GM12878 (cell line): ENCODE data around the gene PLEKHA1. TPM values are rescaled to one million over a fixed set of nuclear protein-coding genes. Genes with fewer than 3 reads are reported as not detected.

Source experiments
- CTCF ChIP-seq, 3 experiments: IDR thresholded peaks in 2 of 3; conservative IDR thresholded peaks in 1 of 3; 2 replicates each; pipeline ENCODE4 v1.5.1; 2011; ENCODE audit warnings: low read depth in 3 of 3, low read length in 3 of 3, mild to moderate bottlenecking in 3 of 3, control low read depth in 2 of 3, moderate library complexity in 2 of 3, inconsistent platforms in 1 of 3, mixed read lengths in 1 of 3; ENCODE audit not compliant: control insufficient read depth in 2 of 3, insufficient read depth in 1 of 3; ENCODE audit errors: extremely low read depth in 1 of 3
- DPF2 ChIP-seq: fragments of 450-650 bp; IDR thresholded peaks from 2 replicates; pipeline ENCODE4 v1.6.1; 2017; ENCODE audit warnings: mild to moderate bottlenecking
- EED ChIP-seq: sonication (generic); IDR thresholded peaks from 2 replicates; pipeline ENCODE4 v1.6.1; 2016; ENCODE audit warnings: antibody characterized with exemption, low read depth
- FOXK2 ChIP-seq: fragments of 450-650 bp; IDR thresholded peaks from 2 replicates; pipeline ENCODE4 v1.6.1; 2017; ENCODE audit warnings: mild to moderate bottlenecking, moderate library complexity
- IKZF2 ChIP-seq, 2 experiments: fragments of 450-650 bp; IDR thresholded peaks; 2 replicates each; pipeline ENCODE4 v1.6.1; 2017; ENCODE audit warnings: mild to moderate bottlenecking in 2 of 2, moderate library complexity in 2 of 2
- IRF4 ChIP-seq: IDR thresholded peaks from 2 replicates; pipeline ENCODE4 v1.6.1; 2011; ENCODE audit warnings: low read depth, low read length
- MYC ChIP-seq: IDR thresholded peaks from 2 replicates; pipeline ENCODE4 v1.6.1; 2011; ENCODE audit warnings: mild to moderate bottlenecking, low read length, moderate library complexity, inconsistent platforms; ENCODE audit not compliant: insufficient read depth, insufficient replicate concordance, insufficient read length, severe bottlenecking
- NFYB ChIP-seq: IDR thresholded peaks from 2 replicates; pipeline ENCODE4 v1.6.1; 2011; ENCODE audit warnings: low read depth, mild to moderate bottlenecking, low read length, improper control_type of control experiment, moderate library complexity; ENCODE audit not compliant: insufficient read depth
- NKRF ChIP-seq: fragments of 450-650 bp; conservative IDR thresholded peaks from 2 replicates; pipeline ENCODE4 v1.6.1; 2017; ENCODE audit warnings: mild to moderate bottlenecking, moderate library complexity
- NR2C2 ChIP-seq: IDR thresholded peaks from 2 replicates; pipeline ENCODE4 v1.6.1; 2011; ENCODE audit warnings: borderline replicate concordance, low read depth; ENCODE audit not compliant: control insufficient read depth, insufficient read length
- PAX5 ChIP-seq: IDR thresholded peaks from 2 replicates; pipeline ENCODE4 v1.6.1; 2011; ENCODE audit warnings: low read depth, low read length, borderline replicate concordance
- PKNOX1 ChIP-seq: fragments of 450-650 bp; IDR thresholded peaks from 2 replicates; pipeline ENCODE4 v1.6.1; 2016; ENCODE audit warnings: mild to moderate bottlenecking
- POU2F2 ChIP-seq: IDR thresholded peaks from 3 replicates; pipeline ENCODE4 v1.6.1; 2011; ENCODE audit warnings: low read depth, mild to moderate bottlenecking, low read length, borderline replicate concordance
- SIX5 ChIP-seq: IDR thresholded peaks from 2 replicates; pipeline ENCODE4 v1.6.1; 2011; ENCODE audit warnings: mild to moderate bottlenecking, low read depth, low read length, moderate library complexity; ENCODE audit not compliant: severe bottlenecking
- SMC3 ChIP-seq: IDR thresholded peaks from 2 replicates; pipeline ENCODE4 v1.6.1; 2011; ENCODE audit warnings: low read length, improper control_type of control experiment, borderline replicate concordance
- SREBF1 ChIP-seq: IDR thresholded peaks from 2 replicates; pipeline ENCODE4 v1.6.1; 2012; ENCODE audit warnings: mild to moderate bottlenecking, low read length
- TAF1 ChIP-seq: IDR thresholded peaks from 2 replicates; pipeline ENCODE4 v1.6.1; 2011; ENCODE audit warnings: mild to moderate bottlenecking, low read depth, low read length, borderline replicate concordance
- TCF7 ChIP-seq: IDR thresholded peaks from 2 replicates; pipeline ENCODE4 v1.6.1; 2014; ENCODE audit warnings: antibody characterized with exemption, borderline replicate concordance
- ZBTB40 ChIP-seq: fragments of 450-650 bp; IDR thresholded peaks from 2 replicates; pipeline ENCODE4 v1.6.1; 2016; ENCODE audit warnings: mild to moderate bottlenecking, moderate library complexity, borderline replicate concordance
- ZNF24 ChIP-seq: fragments of 450-650 bp; IDR thresholded peaks from 2 replicates; pipeline ENCODE4 v1.6.1; 2017; ENCODE audit warnings: antibody characterized with exemption, mild to moderate bottlenecking
- ZZZ3 ChIP-seq: IDR thresholded peaks from 2 replicates; pipeline ENCODE4 v1.6.1; 2011; ENCODE audit warnings: low read depth; ENCODE audit not compliant: control insufficient read depth, insufficient read length
- polyA plus RNA-seq, 11 experiments: library from polyadenylated mRNA; depleted of rRNA in 4 of 11; unstranded in 6 of 11; stranded (reverse) in 5 of 11; fragments of >200 nt; fragmentation: Nextera tagmentation in 4 of 11; fragmentation: Illumina TruSeq in 1 of 11; extraction: Ambion mirVana in 4 of 11; extraction: Trizol in 1 of 11; gene quantifications; 1 replicate in 1 of 11; 2 replicates in 10 of 11; pipeline versions ENCODE4 v1.2.1 to v1.2.3, GENCODE V29; 2011 to 2016; ENCODE audit warnings: inconsistent platforms in 2 of 11, missing spikeins in 2 of 11, low read depth in 1 of 11
- total RNA-seq, 4 experiments: library from RNA; depleted of rRNA in 3 of 4; stranded (reverse); fragments of >200 nt in 3 of 4; fragmentation: Illumina TruSeq in 1 of 4; extraction: Trizol in 1 of 4; gene quantifications; 2 replicates each; pipeline versions ENCODE4 v1.2.1 to v1.2.3, GENCODE V29; 2013 to 2021

PLEKHA1 gene
- total and polyA plus RNA-seq, 10 of the 15 experiments (the other 5 are each of a cell fraction or from before 2014, with no cell fraction given): 0.15 to 6.0 (median 0.32) TPM

GRCh38 chr10:122374859-122375678 is 561 bp downstream of the PLEKHA1 start (continued):
- no peak for TF ChIP-seq ZBTB40
- no peak for TF ChIP-seq SMC3
- peak; percentile 85; the same call in 1 of the 2 replicates for TF ChIP-seq PAX5
- peak; percentile 87 for TF ChIP-seq IRF4
- no peak for TF ChIP-seq CTCF (IDR thresholded peaks at IDR 0.05 in 2 of 3, conservative IDR thresholded peaks at IDR 0.05 in 1 of 3; ENCODE audit: control insufficient read depth in 2 of 3, extremely low read depth in 1 of 3, insufficient read depth in 1 of 3, low read depth in 3 of 3, low read length in 3 of 3)
- peak; percentile 59; the same call in 1 of the 2 replicates for TF ChIP-seq DPF2
- TF ChIP-seq NR2C2: no peak
- TF ChIP-seq SREBF1: no peak
- peak; percentile 88 for TF ChIP-seq EED
- no peak for TF ChIP-seq TAF1
- peak; percentile 76 to 86 for TF ChIP-seq IKZF2 (IDR thresholded peaks at IDR 0.05)
- no peak for TF ChIP-seq FOXK2
- TF ChIP-seq ZZZ3: no peak
- TF ChIP-seq MYC: no peak
- TF ChIP-seq PKNOX1: no peak
- no peak for TF ChIP-seq TCF7
- no peak for TF ChIP-seq SIX5
- no peak for TF ChIP-seq ZNF24
- no peak for TF ChIP-seq NKRF
- TF ChIP-seq POU2F2: no peak; the same call in 2 of the 3 replicates
- no peak for TF ChIP-seq NFYB
